SU-DHL-6 (cell line): ENCODE data around the gene ALKBH4.

Experiments used
- H2AFZ ChIP-seq: fragments of 200-600 bp; sonication (generic); 2 replicates; pipeline ENCODE4 v1.6.1; 2014; ENCODE audit warnings: low read depth, mild to moderate bottlenecking, moderate library complexity, mixed read lengths, antibody characterized with exemption, low read length; ENCODE audit not compliant: severe bottlenecking
- H3F3A ChIP-seq: fragments of 200-600 bp; shearing (Covaris generic); 2 replicates; pipeline ENCODE4 v1.6.0; 2016; ENCODE audit warnings: antibody characterized with exemption, mild to moderate bottlenecking; ENCODE audit not compliant: insufficient read depth
- H3K27ac ChIP-seq: fragments of 200-600 bp; sonication (generic); 2 replicates; pipeline ENCODE4 v1.5.1; 2016; ENCODE audit warnings: low read depth, mild to moderate bottlenecking, low read length, moderate library complexity, mixed read lengths
- H3K27me3 ChIP-seq: fragments of 200-600 bp; sonication (generic), shearing (Covaris generic); 2 replicates; pipeline ENCODE4 v1.6.0; 2014; ENCODE audit warnings: mild to moderate bottlenecking, low read length
- H3K36me3 ChIP-seq: fragments of 200-600 bp; sonication (generic); 2 replicates; pipeline ENCODE4 v1.6.1; 2014; ENCODE audit warnings: mild to moderate bottlenecking, low read length, mixed read lengths
- H3K4me2 ChIP-seq: fragments of 300-600, 200-600 bp; shearing (Covaris generic), sonication (generic); 2 replicates; pipeline ENCODE4 v1.6.0; 2014; ENCODE audit warnings: low read length, low read depth, mild to moderate bottlenecking; ENCODE audit not compliant: poor library complexity, severe bottlenecking
- H3K4me3 ChIP-seq: fragments of 200-600 bp; sonication (generic); 2 replicates; pipeline ENCODE4 v1.5.1; 2014; ENCODE audit warnings: antibody characterized with exemption, low read length, mild to moderate bottlenecking, mixed read lengths; ENCODE audit not compliant: insufficient read depth, poor library complexity, severe bottlenecking
- H3K79me2 ChIP-seq: fragments of 200-600 bp; sonication (generic); 2 replicates; pipeline ENCODE4 v1.6.1; 2014; ENCODE audit warnings: mild to moderate bottlenecking, low read length, moderate library complexity; ENCODE audit not compliant: insufficient read depth
- H3K9ac ChIP-seq: fragments of 200-600 bp; sonication (generic); 2 replicates; pipeline ENCODE4 v1.7.0; 2014; ENCODE audit warnings: mild to moderate bottlenecking, low read length
- H3K9me2 ChIP-seq: fragments of 200-600 bp; sonication (generic); replicated peaks from 2 replicates; pipeline ENCODE4 v1.6.1; 2014; ENCODE audit warnings: low read length; ENCODE audit not compliant: insufficient read depth
- H3K9me3 ChIP-seq: fragments of 200-600 bp; sonication (generic); 2 replicates; pipeline ENCODE4 v1.6.1; 2014; ENCODE audit warnings: low read length, mixed read lengths; ENCODE audit not compliant: insufficient read depth
- H4K20me1 ChIP-seq: fragments of 200-600 bp; sonication (generic); 2 replicates; pipeline ENCODE4 v1.6.1; 2014; ENCODE audit warnings: low read depth, mild to moderate bottlenecking, antibody characterized with exemption, low read length, moderate library complexity, mixed read lengths
- CTCF ChIP-seq: fragments of 200-600 bp; sonication (generic); IDR thresholded peaks from one replicate; pipeline ENCODE4 v1.5.1; 2017; ENCODE audit warnings: antibody characterized with exemption, mild to moderate bottlenecking, low read length, moderate library complexity; ENCODE audit not compliant: insufficient read depth, poor library complexity, severe bottlenecking
- EZH2phosphoT487 ChIP-seq: fragments of 200-600 bp; sonication (generic), shearing (Covaris generic); conservative IDR thresholded peaks from 2 replicates; pipeline ENCODE4 v1.6.1; 2018; ENCODE audit warnings: mild to moderate bottlenecking, antibody characterized with exemption, low read length, moderate library complexity, mixed read lengths

ALKBH4 gene

GRCh38 chr7:102469972-102470825 is 5.5 kb upstream of the ALKBH4 start:
- Histone ChIP-seq H4K20me1 (no peaks in the 10 kb centered on the region; the same call in 1 of the 2 replicates), H3K79me2 (peaks cover 8% of the 10 kb centered on the region; the same call in 1 of the 2 replicates), H3K36me3 (no peaks in the 10 kb centered on the region), H2AFZ (no peak overlapping the region), H3K9me2 (no peaks in the 10 kb centered on the region), H3K27ac (no peak overlapping the region), H3K9ac (no peak overlapping the region), H3K27me3 (no peaks in the 10 kb centered on the region), H3K9me3 (no peaks in the 10 kb centered on the region), H3F3A (peaks cover 17% of the 10 kb centered on the region; the same call in 1 of the 2 replicates), H3K4me2 (no peak overlapping the region), H3K4me3 (no peak overlapping the region)
- TF ChIP-seq CTCF (no peak), EZH2phosphoT487 (no peak)

GRCh38 chr7:102469351-102469971 is 4.8 kb upstream of the ALKBH4 start:
- Histone ChIP-seq H3K79me2 (peaks cover 11% of the 10 kb centered on the region; the same call in 1 of the 2 replicates), H3K36me3 (no peaks in the 10 kb centered on the region), H3K9me3 (no peaks in the 10 kb centered on the region), H3K27ac (no peak overlapping the region), H3K9ac (no peak overlapping the region), H3K9me2 (no peaks in the 10 kb centered on the region), H4K20me1 (no peaks in the 10 kb centered on the region; the same call in 1 of the 2 replicates), H2AFZ (no peak overlapping the region), H3K27me3 (no peaks in the 10 kb centered on the region), H3F3A (peaks cover 17% of the 10 kb centered on the region; the same call in 1 of the 2 replicates), H3K4me2 (no peak overlapping the region), H3K4me3 (no peak overlapping the region)
- no peak for TF ChIP-seq CTCF
- no peak for TF ChIP-seq EZH2phosphoT487

DNA sequence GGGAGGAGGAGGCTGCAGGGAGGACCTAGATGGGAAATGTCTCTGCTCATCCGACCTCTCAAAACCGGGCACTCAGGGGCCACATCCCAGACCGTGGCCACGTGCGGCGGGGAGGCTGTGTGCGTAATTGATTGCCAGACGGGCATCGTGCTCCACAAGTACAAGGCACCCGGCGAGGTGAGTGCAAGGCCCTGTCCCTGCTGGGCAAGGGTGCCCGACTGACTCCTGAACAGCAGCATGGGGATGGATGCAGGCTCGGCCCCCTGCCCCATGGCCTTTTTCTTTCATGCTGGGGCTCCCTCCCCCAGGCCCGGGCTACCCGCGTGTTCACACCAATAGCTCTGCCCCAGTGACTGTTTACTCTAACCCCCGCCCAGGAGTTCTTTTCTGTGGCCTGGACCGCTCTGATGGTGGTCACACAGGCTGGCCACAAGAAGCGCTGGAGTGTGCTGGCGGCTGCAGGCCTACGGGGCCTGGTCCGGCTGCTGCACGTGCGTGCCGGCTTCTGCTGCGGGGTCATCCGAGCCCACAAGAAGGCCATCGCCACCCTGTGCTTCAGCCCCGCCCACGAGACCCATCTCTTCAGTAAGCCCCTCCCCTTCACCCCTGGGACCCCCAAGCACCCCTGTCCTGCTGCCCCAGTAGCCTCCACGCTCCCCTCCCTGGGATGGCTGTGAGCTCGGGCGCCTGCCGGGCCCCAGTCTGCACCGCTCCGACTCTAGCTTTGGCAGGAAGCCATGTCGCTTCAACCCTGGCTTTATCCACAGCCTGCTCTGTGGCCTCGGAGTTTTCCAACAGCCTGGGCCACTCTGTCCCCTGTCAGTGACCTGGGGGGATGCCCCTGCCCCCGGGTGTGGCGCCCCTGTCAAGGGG is 4.1 kb upstream of the ALKBH4 start:
- H3K4me2 ChIP-seq = no peak overlapping the region
- no peaks in the 10 kb centered on the region; the same call in 1 of the 2 replicates for H4K20me1 ChIP-seq
- no peak overlapping the region for H3K4me3 ChIP-seq
- no peaks in the 10 kb centered on the region for H3K27me3 ChIP-seq
- no peaks in the 10 kb centered on the region for H3K36me3 ChIP-seq
- no peak overlapping the region for H3K9ac ChIP-seq
- no peak overlapping the region for H3K27ac ChIP-seq
- peaks cover 18% of the 10 kb centered on the region for H3K79me2 ChIP-seq
- peaks cover 17% of the 10 kb centered on the region; the same call in 1 of the 2 replicates for H3F3A ChIP-seq
- no peaks in the 10 kb centered on the region for H3K9me3 ChIP-seq
- no peak for TF ChIP-seq EZH2phosphoT487
- TF ChIP-seq CTCF = no peak
- H3K9me2 ChIP-seq = no peaks in the 10 kb centered on the region
- H2AFZ ChIP-seq = no peak overlapping the region
